GM21390 (cell line): ENCODE results near the gene SMYD3.

Experiments
- ATAC-seq: cut with Tn5 transposase; IDR thresholded peaks from one replicate; pipeline ENCODE4 v1.9.1; 2021; ENCODE audit not compliant: unreplicated experiment

Gene SMYD3

DNA sequence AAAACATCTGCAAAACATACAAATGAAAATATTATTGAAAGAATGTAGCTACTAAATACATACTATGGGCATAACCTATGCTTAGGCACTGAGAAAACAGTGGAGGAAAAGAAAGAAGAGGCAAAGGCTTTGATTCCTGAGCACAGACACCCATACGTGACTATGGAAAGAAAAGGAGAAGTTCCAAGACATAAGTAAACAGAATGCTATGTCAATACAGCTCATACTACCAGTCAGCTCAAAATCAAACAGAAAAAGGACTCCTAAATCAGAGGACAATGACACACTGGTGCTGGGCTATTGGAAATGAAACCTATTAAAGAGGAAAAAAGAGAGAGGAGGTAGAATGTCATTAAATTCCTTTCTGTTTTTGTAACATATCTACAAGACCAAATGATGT lies 225.4 kb downstream of the SMYD3 start:
- no peak for ATAC-seq

DNA sequence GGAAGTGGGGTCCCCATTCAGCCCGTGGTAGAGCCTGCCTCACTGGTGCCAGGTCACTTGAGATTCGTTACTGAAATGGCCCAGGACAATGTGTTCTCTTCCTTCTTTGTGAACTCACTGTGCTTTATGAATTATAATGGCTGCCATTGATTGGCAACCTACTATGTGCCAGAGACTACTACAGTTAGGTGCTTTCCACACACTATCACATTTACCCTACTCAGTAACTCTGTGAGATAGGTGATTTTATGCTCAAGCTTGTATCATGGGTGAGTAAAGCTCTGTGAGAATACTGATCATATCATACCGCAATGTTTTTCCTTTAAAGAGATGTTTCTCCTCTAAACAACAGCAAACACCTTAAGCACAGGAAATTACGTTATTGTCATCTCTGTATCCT lies 225.9 kb downstream of the SMYD3 start:
- ATAC-seq, result no peak

DNA sequence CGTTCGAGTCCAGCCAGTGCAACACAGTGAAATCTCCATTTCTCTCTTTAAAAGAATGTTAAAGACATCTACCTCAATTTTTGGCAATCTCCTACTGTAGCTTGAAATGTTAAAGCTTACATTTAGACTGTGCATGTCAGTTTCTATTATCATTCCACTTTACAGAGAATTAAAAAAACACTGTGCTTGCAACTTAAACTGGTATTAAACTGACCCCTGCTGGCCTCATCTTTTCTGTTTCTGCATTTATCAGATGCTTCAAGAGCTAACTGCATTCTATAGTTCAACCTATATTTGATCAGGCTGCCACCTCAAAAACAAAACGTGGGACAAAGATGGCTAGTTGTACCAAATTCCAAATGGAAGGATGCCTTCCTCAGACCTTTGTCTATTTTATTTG lies 226.5 kb downstream of the SMYD3 start:
- ATAC-seq, result no peak

DNA sequence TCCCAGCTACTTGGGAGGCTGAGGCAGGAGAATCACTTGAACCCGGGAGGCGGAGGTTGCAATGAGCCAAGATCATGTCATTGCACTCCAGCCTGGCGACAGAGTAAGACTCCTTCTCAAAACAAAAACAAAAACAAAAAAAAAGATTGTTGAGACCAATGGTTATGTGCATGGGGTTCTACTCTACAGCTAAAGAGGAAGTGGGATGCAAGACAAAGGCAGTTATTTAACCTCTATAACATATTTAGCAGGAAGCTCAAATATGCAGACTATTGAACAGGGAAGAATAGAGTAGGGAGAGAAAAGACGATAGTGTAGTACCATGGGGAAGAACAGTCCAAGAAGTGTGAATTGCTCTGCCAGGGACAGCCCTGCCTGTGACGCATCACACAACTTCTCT lies 227.7 kb downstream of the SMYD3 start:
- no peak for ATAC-seq

DNA sequence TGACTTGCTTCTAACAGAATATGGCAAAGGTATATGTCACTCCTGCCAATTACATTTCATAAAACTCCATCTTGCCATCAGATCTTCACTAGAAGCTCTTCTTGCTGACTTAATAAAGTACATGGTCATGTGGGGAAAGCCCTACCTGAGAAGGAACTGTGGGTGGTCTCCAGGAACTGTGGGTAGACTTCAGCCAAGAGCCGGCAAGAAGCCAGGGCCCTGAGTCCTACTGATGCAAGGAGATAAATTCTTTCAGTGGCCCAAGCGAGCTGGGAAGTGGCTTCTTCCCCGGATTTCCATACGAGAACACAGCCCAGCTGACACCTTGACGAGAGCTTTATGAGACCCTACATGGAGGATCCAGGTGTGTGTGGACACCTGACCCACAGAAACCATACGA lies 228.7 kb downstream of the SMYD3 start:
- ATAC-seq, result no peak

DNA sequence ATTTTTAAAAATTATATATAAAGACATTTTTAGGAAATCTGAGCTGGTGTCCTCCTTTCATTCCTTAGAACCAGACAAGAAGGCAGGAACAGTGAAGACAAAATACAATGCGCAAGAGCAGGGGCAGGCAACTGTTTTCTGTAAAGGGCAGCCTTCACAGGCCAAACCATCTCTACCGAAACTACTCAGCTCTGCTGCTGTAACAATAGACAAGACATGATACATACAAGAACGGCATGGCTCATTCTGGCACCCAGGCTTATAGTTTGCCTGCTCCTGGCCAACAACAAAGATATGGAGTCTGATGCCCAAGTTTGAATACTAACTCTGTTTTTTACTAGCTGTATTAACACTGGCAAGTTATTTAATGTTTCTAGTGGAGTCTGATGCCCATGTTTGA lies 232.0 kb downstream of the SMYD3 start:
- no peak for ATAC-seq

DNA sequence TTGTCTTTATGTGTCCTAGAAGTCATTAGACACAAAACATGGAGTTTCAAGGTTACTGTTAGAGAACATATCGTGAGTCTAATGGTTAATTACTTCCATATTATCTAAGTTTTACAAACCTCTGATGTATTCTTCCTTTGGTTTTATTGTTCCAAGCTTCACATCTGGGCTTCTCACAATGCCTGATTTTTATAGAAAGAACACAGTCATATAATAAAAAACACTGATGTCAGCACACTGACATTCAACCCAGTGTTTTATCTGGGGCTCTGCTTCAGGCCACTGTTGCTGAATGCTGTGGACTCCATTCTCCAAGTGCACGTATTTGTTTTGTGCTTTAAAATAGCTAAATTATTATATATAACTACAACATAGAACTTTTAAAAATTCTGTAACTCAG lies 232.9 kb downstream of the SMYD3 start:
- ATAC-seq, result no peak

DNA sequence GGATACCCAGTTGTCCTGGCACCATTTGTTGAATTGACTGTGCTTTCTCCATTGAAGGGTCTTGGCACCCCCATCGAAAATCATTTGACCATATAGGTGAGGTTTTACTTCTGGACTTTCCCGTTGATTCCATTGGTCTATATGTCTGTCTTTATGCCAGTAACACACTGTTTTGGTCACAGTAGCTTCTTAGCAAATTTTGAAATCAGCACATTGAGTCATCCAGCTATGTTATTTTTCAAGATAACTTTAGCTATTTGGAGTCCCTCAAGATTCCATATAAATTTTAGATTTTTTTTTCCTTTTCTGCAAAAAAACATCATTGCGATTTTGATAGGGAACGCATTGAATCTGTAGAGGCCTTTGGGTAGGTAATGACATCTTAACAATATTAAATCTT lies 235.6 kb downstream of the SMYD3 start:
- no peak for ATAC-seq

DNA sequence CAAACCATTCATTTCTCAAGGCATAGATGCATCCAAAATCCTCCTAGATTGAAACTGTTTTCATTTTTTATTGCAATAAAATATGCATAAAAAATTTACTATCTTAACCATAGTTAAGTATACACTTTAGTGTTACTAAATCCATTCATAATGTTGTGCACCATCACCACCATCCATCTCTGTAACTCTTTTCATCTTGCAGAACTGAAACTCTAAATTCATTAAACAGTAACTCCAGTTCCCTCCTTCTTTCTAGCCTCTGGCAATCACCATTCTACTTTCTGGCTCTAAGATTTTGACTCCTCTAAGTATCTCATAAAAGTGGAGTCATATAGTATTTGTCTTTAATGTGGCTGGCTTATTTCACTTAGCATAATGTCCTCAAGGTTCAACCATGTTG lies 236.8 kb downstream of the SMYD3 start:
- no peak for ATAC-seq

DNA sequence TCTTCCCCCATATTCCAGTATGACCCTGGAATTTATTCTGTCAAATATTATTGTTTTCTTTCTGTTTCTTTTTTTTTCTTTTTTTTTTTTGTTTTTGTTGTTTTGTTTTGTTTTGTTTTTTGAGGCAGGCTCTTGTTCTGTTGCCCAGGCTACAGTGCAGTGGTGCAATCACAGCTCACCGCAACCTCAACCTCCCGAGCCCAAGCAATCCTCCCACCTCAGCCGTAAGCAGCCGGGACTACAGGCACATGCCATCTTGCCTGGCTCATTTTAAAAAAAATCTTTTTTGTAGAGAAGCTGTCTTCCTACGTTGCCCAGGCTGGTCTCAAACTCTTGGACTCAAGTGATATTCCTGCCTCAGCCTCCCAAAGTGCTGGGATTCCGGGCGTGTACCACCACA lies 237.6 kb downstream of the SMYD3 start:
- no peak for ATAC-seq

DNA sequence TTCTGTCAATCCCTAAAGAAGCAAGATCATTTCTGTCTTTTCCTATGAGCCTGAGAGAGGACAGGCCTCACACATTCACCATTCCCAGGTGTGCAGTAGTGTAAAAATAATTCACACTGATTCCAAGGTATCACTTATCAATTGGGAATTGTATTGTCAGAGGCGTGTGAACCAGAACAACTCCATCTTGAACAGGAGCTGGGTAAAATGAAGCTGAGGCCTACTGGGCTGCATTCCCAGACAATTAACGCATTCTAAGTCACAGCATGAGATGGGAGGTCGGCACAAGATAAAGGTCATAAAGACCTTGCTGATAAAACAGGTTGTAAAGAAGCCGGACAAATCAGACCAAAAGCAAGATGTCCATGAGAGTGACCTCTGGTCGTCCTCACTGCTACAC lies 239.2 kb downstream of the SMYD3 start:
- ATAC-seq, result no peak

DNA sequence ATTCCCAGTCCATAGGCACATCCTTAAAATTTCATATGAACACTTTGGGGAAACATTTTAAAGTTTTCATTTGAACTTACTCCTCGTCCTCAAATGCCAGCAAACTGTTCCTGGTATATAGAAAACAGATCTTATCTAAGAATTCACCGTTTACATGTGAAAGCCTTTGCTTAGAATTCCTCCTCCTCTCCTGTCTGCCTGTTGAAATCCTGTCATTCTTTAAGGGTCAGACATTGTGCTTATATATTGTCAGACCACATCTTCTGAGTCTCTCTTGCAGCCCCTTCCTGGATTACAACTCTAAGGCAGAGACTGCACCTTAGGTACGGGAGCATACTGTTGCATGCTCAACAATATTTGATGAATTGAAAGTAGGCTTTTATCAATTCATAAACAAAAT lies 239.7 kb downstream of the SMYD3 start:
- ATAC-seq, result no peak

DNA sequence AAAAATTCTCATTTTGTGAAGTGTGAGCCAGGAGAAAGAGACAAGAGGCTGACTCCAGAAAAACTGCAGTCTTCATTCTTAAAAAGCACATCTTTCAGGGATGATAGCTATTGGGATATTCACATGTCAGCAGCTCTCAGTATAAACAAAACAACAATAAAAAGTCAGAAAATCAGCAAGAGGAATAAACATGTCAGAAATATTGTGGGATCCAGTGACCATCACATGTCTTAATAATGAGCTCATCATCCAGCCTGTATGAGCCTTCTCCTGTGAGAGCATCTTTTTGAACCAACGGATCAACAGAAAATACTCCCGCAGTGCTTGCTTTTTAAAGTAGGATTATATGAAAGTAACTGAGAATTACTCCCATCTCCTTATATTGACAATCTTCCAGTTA lies 241.6 kb downstream of the SMYD3 start:
- ATAC-seq, result no peak

DNA sequence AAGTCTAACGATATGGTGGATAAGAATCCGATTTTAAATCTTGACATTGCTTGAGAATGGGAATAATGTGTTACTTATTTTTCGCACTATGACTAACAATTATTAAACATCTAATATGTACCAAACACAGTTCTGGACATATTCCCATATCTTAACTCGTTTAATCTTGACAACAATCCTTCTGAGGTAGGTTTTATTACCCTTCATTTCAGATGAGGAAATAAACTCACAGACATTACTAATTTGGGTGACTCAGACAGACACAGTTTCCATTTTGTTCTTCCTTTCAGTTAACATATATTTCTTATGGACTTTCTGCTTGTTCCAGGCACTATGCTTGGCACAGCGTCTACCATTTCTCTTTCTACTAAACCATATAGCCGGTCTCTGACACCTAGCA lies 244.8 kb downstream of the SMYD3 start:
- ATAC-seq, result no peak

DNA sequence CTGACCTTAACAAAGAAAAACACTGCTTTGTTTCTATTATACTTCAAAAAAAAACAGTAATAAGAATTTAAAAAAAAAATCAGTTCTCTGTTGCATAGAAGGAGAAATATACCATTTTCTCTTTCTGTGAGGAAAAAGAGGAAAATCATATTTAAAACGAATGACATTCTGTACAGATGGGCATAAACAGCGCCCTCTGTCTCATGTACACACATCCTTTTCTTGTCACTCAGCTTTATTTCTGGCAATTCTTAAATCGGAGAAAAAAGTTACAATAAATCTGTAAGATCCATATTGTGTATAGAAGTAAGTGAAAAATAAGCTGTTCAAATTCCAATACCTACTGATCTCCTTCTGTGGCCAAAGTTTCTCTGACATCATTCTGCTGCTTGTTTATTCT lies 245.4 kb downstream of the SMYD3 start:
- ATAC-seq, result no peak

DNA sequence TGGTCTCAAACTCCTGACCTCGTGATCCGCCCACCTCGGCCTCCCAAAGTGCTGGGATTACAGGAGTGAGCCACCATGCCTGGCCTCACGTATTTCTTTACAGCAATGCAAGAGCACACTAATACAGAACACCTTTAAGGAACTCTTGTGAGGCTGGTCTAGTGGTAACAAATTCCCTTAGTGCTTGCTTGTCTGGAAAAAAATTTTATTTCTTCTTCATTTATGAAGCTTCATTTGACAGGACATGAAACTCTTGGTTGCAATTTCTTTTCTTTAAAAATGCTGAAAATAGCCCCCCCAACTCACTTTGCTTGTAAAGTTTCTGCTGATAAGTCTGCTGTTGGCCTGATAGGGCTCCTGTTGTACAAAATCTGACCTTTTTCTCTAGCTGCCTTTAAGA lies 248.8 kb downstream of the SMYD3 start:
- ATAC-seq, result no peak

DNA sequence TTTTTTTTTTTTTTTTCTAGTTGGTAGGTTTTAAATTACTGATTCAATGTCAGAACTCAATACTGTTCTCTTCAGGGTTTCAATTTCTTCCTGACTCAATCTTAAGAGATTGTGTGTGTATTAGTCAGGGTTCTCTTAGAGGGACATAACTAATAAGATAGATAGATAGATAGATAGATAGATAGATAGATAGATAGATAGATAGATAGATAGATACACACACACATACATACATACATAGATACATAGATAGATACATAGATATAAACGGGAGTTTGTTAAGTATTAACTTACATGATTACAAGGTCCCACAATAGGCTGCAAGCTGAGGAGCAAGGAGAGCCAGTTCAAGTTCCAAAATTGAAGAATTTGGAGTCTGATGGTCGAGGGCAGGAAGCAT lies 251.3 kb downstream of the SMYD3 start:
- ATAC-seq, result no peak

DNA sequence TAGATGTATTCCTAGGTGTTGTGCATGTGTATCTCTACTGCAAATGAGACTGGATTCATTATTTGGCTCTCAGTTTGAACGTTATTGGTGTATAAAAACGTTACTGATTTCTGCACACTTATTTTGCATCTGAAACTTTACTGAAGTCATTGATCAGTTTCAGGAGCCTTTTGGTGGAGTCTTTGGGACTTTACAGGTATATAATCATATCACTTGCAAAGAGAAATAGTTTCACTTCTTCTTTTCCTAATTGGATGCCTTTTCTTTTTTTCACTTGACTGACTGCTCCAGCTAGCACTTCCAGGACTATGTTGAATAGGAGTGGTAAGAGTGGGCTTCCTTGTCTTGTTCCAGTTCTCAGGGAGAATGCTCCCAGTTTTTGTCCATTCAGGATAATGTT lies 252.2 kb downstream of the SMYD3 start:
- peak; percentile 72 for ATAC-seq

DNA sequence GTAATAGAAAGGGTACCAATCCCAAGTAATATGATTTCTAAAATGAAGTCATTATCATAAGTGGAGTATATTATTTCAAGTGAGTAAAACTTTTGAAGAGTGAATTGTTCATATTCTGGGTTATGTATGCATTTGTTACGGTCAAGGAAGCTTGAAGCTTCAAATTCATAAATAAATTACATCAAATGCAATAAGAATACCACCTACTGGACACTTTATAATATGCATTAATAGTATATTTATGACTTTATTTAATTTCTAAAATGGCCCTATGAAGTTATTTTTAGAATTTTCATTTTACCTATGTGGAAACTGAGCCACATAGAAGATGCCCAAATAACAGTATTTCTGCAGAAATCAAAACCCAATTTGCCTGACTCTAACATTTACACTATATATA lies 260.6 kb downstream of the SMYD3 start:
- no peak for ATAC-seq

DNA sequence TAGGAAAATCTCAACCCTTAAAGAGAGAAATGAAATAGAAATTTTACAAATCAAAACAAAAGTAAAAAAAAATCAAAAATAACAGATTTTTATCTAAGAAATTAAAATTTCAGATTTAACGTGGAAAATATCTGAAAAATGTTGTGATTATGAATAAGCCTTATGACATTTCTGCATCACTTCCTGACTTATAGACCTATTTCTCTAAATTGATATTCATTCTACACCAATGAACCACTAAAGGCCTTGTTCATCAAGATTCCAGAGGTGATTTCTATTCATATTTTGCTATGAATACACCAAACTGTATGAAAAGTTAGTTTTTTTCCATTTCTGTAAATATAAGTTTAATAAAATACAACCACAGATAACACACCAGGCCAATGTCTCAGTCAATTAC lies 261.5 kb downstream of the SMYD3 start:
- ATAC-seq, result no peak

DNA sequence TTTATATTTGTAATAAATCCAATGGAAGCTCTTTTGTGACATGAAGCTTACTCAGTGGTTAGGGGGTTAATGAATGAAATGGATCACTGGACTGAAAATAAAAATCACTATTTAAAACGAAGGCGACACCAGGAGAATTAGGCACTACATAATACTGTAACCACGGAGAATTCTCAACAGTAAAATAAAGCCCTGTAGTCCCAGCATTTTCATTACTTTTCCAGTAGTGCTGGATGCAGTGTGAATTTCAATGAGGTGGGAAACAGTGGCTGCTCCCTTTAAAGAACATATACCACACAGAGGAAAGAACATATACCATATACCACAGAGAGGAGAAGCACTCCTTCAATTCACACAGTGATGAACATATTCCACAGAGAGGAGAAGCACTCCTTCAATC lies 275.0 kb downstream of the SMYD3 start:
- ATAC-seq, result no peak

DNA sequence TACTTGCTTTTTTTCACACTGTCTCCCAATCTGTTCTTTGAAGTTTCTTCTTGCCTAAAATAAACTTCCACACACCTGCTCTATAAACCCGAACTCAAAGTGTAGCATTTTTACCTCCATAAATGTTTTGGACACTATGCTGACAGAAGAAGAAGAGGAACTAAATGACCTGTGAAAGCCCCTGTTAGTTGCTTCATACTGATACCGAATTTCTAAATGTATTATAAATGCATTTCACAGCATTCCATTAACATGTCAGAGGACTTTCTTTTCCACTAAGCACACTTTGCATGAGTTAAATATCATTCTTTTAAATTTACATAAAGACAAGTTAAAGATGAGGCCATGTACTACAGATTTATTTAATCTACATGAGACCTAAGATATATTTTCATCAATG lies 281.0 kb downstream of the SMYD3 start:
- no peak for ATAC-seq

DNA sequence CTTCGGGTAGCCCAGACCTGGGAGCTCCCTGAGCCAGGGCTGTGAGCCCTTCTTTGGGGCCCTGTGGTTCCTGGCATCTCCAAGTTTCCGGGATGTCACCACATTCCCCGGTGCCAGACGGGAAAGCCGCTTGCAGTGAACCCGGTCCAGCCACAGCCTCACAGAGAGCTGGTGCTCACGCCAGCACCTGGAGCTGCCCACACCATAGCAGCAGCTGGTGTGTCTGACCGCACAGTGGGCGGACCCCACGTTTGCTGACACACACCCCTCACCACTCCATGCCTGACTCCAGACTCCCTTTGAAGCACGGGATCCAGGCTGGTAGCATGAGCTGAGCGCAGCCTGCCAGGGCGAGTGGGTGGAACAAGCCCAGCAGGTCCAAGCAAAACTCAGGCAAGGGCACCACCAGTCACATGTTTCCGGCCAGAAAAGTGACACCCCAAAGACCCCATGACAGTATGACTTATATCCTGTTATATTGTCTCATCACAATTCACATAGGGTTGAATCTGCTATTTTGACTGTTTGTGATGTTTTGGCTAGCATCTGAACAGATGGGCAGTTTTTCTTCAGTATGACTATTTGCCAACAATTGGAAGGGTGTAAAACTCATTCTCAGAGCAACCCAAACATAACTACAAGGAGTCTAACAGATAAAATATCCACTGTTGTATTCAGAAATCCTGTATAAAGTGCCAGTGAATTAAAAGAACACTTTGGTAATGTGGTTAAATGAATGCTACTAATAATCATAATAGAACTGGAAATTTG lies 285.4 kb downstream of the SMYD3 start:
- no peak for ATAC-seq
